ENCODE measurements around the gene MRPS18A. TPM values are rescaled to one million over a fixed set of nuclear protein-coding genes. Genes with fewer than 3 reads are reported as not detected.

MRPS18A gene
- total and polyA plus RNA-seq, 2 of the 8 experiments (the other 6 are each of a cell fraction or from before 2014, with no cell fraction given): 48.3 to 121 TPM

GRCh38 chr6:43702534-43703440 is 15.2 kb upstream of the MRPS18A start (continued):
- TF ChIP-seq SUZ12 (IDR thresholded peaks at IDR 0.05; ENCODE audit: low read length): no peak
- TF ChIP-seq TAF7 (optimal IDR thresholded peaks at IDR 0.05; ENCODE audit: borderline replicate concordance, low read depth, low read length): peak; percentile 64
- TF ChIP-seq KDM5A (IDR thresholded peaks at IDR 0.05; ENCODE audit: low read length): no peak
- TF ChIP-seq CEBPB (IDR thresholded peaks at IDR 0.05; ENCODE audit: low read depth, low read length): no peak
- peak; percentile 64 for TF ChIP-seq BACH1 (IDR thresholded peaks at IDR 0.05; ENCODE audit: low read length)
- TF ChIP-seq USF2 (IDR thresholded peaks at IDR 0.05; ENCODE audit: low read length): no peak; the same call in 1 of the 2 replicates
- no peak for TF ChIP-seq POU5F1 (IDR thresholded peaks at IDR 0.05; ENCODE audit: low read depth, low read length)
- TF ChIP-seq ATF3 (IDR thresholded peaks at IDR 0.05; ENCODE audit: insufficient read depth, low read depth, low read length): no peak
- TF ChIP-seq TCF12 (IDR thresholded peaks at IDR 0.05; ENCODE audit: low read depth, low read length): 0 out of 2 replicates have a peak, but pooled peaks have one; percentile 18
- no peak for TF ChIP-seq GABPA (IDR thresholded peaks at IDR 0.05; ENCODE audit: borderline replicate concordance, insufficient read depth, low read length)
- no peak for TF ChIP-seq SP4 (IDR thresholded peaks at IDR 0.05; ENCODE audit: low read length)
- TF ChIP-seq BCL11A (IDR thresholded peaks at IDR 0.05; ENCODE audit: low read depth in 2 of 2, low read length in 2 of 2): peak; percentile 72 to 88
- TF ChIP-seq JUND (IDR thresholded peaks at IDR 0.05; ENCODE audit: low read length): peak; percentile 57; the same call in 1 of the 2 replicates

Data from H1 (cell line).